ENCODE measurements around the gene LMNA.

LMNA gene

GRCh38 chr1:156140879-156141707 lies 26.6 kb downstream of the LMNA start:
- no peak for DNase-seq (ENCODE audit: low spot score)

DNA sequence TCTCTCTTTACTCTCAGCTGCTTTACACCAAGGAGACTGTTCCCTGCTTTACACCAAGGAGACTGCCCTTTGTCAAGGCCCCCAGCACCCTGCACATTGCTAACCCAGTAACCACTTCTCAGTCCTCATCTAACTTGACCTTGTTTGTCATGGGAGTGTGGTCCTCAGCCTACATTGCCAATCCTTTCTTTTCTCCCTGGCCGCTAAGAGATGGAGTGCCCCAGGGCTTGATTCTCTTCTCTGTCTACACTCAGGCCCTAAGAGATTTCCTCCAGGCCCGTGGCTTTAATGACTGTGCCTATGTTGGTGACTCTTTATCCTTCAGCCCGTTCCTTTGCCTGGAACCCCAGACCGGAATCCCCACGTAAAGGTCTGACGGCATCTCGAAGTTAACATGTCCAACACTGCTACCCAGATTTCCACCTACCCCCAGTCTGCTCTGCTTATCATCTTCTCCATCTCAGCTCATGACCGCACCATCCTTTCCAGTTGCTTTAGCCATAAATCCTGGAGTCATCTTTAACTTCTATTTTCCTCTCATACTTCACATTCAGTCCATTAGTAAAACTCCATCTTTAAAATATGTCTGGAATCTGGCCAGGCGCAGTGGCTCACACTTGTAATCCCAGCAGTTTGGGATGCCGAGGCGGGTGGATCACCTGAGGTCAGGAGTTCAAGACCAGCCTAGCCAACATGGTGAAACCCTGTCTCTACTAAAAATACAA lies 29.4 kb downstream of the LMNA start:
- no peak for DNase-seq (ENCODE audit: low spot score)

GRCh38 chr1:156144742-156145141 lies 30.2 kb downstream of the LMNA start:
- no peak for DNase-seq (ENCODE audit: low spot score)

DNA sequence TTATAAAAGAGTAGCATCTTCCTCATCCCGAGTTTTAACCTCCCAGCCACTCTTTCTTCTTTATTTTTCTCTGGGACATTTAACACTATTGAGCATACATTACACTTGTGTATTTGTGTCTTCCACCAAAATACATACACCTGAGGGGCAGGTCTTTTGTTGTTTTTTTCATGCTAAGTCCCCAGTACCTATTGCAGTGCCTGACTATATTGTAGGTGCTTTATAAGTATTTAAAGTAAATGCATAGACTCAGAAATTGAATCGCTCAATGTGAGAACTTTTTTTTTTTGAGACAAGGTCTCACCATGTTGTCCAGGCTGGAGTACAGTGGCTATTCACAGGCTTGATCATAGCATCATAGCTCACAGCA lies 31.1 kb downstream of the LMNA start:
- DNase-seq (ENCODE audit: low spot score), result no peak

DNA sequence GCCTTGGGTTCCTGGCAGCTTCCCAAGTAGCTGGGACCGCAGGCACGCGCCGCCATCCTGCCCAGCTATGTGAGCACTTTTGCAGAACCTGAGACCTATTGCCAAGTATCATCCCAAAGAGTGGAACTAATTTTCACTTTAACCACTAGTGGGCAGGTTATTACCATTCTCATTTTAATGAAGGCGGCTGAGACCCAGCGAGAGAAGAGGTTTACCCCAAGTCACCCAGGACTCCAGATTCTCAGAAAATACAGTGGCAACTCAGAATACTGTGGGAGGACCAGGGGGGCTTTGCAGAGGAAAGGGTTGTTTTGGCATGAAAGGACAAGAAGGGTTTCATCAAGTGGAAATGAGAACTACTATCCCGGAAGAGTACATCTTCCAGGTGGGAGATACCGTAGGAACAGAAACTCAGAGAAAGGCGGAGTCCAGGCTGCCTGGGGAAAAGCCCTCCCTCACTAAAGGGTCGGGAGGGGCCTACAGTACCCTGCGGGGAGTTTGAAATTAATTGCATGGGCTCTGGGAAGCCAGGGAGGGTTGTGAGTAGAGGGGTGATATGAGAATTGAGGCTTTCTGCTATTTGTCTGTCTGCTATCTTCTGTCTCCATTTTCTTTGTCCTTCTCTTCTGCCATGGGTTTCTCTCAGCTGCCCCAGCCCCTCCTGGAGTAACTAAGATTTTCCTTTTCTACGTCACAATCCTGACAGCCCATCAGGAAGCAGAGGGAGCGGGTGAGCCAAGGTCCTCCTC lies 31.7 kb downstream of the LMNA start:
- peak; percentile 85 for DNase-seq (ENCODE audit: low spot score)

GRCh38 chr1:156146769-156147405 lies 32.4 kb downstream of the LMNA start:
- DNase-seq (ENCODE audit: low spot score), result no peak

DNA sequence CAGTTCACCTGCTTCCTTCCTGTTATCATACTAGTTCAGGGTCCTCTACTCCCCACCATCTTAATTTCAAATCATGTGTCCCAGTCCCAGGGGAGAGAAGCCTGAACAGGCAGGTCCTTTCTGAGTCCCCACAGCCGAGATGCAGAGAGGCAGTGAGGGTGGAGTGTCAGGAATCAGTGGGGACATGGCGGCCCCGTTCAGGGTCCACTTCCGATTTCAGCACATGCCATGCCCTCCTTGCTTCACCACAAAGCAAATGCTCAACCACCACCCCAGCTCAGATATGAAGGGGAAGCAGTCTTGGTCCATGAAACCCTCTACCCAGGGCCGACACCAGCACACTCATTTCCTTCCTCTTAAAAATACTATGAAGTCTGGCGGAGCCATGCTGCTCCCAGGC lies 33.7 kb downstream of the LMNA start:
- DNase-seq (ENCODE audit: low spot score), result no peak

DNA sequence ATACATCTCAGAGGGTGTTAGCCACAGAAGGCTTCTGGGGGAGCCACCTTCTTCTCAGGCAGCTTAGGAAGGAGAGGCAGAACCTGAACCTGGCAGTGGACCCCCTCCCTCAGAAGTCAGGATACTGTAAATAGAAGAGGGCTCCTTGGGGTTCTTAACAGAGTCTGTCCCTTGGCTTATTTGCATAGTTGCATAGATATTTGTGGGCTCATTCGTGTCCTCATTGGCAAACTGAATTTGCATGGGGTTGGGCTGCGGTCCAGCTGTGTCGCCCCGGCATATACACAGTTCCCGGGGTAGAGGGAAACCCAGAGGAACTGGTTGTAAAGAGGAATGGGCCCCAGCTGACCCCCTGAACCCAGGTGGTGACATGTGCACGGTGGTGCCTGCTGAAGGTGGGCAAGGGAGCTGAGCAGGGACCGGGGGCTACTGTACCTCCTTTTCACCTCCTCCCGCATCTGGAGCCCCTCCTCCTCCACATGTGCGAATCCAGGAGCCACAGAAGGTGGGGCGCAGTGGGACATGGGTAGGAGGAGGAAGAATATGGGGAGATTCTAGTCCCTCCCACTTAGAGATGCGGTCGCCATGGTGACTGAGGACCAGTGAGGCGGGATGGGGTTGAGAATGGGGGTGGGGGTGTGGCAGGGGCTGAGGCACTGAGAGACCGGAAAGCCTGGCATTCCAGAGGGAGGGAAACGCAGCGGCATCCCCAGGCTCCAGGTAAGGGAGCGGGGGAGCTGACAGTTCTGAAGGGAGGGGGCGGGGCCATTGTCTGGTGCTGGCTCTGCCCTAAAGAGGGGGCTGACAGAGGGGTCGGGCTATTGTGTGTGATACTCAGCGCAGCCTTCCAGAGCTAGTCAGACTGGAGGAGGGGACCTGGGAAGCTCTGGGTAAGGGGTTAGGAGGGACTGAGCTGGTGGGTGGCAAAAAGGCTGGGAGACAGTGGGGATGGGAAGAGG lies 35.1 kb downstream of the LMNA start:
- no peak for DNase-seq (ENCODE audit: low spot score)

DNA sequence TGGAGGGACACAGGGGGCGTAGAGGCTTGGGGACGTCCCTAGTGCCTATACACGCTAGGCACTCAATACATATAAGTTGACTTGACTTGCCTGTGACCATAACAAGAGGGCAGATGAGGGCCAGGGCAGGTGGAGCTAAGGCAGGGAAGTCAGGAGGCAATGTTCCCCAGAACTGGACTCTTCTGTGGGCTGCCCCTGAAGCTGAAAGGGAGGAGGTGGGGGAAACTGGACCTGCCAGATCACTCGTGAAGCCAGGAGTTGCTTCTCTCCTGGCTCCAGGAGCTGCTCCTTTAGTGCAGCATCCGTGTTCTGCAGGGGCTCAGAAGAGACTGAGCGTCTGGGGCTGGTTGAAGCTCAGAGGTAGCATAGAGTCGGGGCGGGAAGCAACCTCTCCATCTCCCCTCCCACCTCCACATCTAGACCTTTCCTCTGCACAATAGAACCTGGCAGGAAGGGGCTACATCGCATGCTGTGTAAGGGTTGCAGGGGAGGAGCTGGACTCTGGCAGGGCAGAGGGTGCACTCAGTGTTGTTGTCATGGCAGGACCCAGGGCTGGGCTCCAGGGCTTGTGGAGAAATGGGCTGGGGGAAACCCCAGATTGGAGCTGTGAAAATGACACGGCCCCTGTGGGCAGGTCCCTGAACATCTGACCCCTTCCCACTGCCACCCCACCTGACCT lies 36.0 kb downstream of the LMNA start:
- DNase-seq (ENCODE audit: low spot score), result no peak

DNA sequence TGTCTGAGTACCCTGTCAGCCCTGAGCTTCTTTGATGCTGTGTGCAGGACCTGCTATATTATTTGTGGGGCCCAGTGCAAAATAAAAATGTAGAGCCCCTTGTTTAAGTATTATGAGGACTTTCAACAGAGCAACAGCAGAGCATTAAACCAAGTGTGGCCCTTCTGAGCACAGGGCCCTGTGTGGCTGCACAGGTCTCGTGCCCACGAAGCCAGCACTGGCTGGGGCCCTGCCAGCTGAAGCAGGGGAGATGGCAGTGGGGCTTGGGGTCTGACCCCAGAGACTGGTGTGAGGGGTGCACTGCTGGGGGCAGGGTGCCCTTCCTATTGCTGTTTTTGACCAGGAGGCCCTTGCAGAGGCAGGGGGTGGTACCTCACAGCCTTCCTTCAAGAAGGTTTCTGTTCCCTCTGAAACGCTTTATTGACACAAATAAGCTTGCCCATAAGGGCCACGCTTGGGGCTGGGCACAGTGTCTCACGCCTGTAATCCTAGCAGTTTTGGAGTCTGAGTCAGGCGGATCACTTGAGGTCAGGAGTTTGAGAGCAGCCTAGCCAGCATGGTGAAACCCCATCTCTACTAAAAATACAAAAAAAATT lies 36.7 kb downstream of the LMNA start:
- DNase-seq (ENCODE audit: low spot score), result no peak

- DNase-seq (ENCODE audit: low spot score), result no peak
Measured at GRCh38 chr1:156152628-156153027, 38.1 kb downstream of the LMNA start.

GRCh38 chr1:156153362-156153761 lies 38.9 kb downstream of the LMNA start, which contains the start of gene SEMA4A:
Gene SEMA4A (plus strand): TSS chr1:156153585. CDS start chr1:156154579, 994 bp downstream.
- DNase-seq (ENCODE audit: low spot score), result no peak

- peak; percentile 68 for DNase-seq (ENCODE audit: low spot score)
Measured at GRCh38 chr1:156154317-156154749, 39.8 kb downstream of the LMNA start.

GRCh38 chr1:156155756-156156510 lies 41.4 kb downstream of the LMNA start:
- no peak for DNase-seq (ENCODE audit: low spot score)

- DNase-seq (ENCODE audit: low spot score), result no peak
Measured at GRCh38 chr1:156157506-156157905, 43.0 kb downstream of the LMNA start.

DNA sequence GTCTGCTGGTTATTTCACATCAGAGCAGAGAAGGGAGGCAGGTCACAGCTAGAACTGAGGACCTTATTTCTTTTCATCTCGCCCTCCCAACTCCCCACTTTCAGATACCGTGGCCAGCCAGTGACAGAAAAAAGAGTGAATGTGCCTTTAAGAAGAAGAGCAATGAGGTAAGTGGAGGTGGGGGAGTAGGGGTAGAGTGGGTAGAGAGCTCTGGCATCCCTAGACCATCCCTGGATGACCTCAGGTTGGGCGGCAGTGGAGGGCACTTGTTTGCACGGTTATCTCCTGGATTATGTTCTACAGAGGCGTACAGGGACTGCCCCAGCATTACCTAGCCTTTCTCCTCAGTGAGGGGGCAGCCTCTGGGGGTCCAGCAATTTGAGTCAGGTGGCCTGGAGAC lies 43.5 kb downstream of the LMNA start:
- no peak for DNase-seq (ENCODE audit: low spot score)

- DNase-seq (ENCODE audit: low spot score), result no peak
Measured at GRCh38 chr1:156160000-156160742, 45.7 kb downstream of the LMNA start.

- DNase-seq (ENCODE audit: low spot score), result peak; percentile 66
Measured at GRCh38 chr1:156160743-156161171, 46.2 kb downstream of the LMNA start.
